PC-9 (cell line): Measurements from ENCODE around the gene ZCCHC4. TPM values are rescaled to one million over a fixed set of nuclear protein-coding genes. Genes with fewer than 3 reads are reported as not detected.
A peak's percentile ranks its signal among the peaks of the same experiment; 100 is the strongest.

Source experiments
- BruUV-seq: library from RNA; stranded (reverse); fragments of 400-500 nt; replicated peaks from 2 replicates; lab custom pipeline; 2021; lab: Mats Ljungman, UMichigan
- CTCF ChIA-PET: fragments of 300-600 bp; sonication (Branson Sonifier 250); formaldehyde crosslinking; loops from one replicate; lab custom pipeline; 2022; ENCODE audit warnings: antibody characterized with exemption; lab: Charles Lee
- POLR2A ChIA-PET: fragments of 300-600 bp; sonication (Branson Sonifier 250); formaldehyde crosslinking; loops from one replicate; lab custom pipeline; 2022; ENCODE audit warnings: antibody characterized with exemption; ENCODE audit not compliant: unreplicated experiment; lab: Charles Lee
- DNase-seq, 2 experiments: peaks; one replicate each; pipeline versions ENCODE4 v3.0.0 to v3.0.0-alpha.2; 2015 to 2022; ENCODE audit warnings: mixed read lengths in 1 of 2
- H2AFZ ChIP-seq: fragments of 200-600 bp; sonication (generic); 2 replicates; pipeline ENCODE4 v1.8.1; 2017; ENCODE audit warnings: antibody characterized with exemption
- H3F3A ChIP-seq: fragments of 200-600 bp; sonication (generic); 2 replicates; pipeline ENCODE4 v1.8.1; 2017; ENCODE audit warnings: antibody characterized with exemption, mild to moderate bottlenecking, low read depth; ENCODE audit not compliant: insufficient read depth
- H3K27ac ChIP-seq: fragments of 200-600 bp; sonication (generic); 2 replicates; pipeline ENCODE4 v1.6.1; 2016; ENCODE audit warnings: mixed run types
- H3K27me3 ChIP-seq: fragments of 200-600 bp; sonication (generic); 2 replicates; pipeline ENCODE4 v1.6.1; 2016; ENCODE audit warnings: low read depth, mixed run types; ENCODE audit not compliant: insufficient read depth
- H3K36me3 ChIP-seq: fragments of 200-600 bp; sonication (generic); 2 replicates; pipeline ENCODE4 v1.6.1; 2016; ENCODE audit warnings: low read depth, mixed run types
- H3K4me1 ChIP-seq: fragments of 200-600 bp; sonication (generic); replicated peaks from 2 replicates; pipeline ENCODE4 v1.6.1; 2016; ENCODE audit warnings: mixed run types; ENCODE audit not compliant: insufficient read depth
- H3K4me2 ChIP-seq: fragments of 200-600 bp; sonication (generic); 2 replicates; pipeline ENCODE4 v1.6.1; 2017; ENCODE audit warnings: mixed run types
- H3K4me3 ChIP-seq: fragments of 200-600 bp; sonication (generic); 2 replicates; pipeline ENCODE4 v1.6.1; 2016; ENCODE audit warnings: mixed run types
- H3K79me2 ChIP-seq: fragments of 200-600 bp; sonication (generic); 2 replicates; pipeline ENCODE4 v1.6.1; 2017; ENCODE audit warnings: low read depth, mixed run types
- H3K9me2 ChIP-seq: fragments of 200-600 bp; sonication (generic); 2 replicates; pipeline ENCODE4 v1.8.1; 2017; ENCODE audit warnings: mild to moderate bottlenecking; ENCODE audit not compliant: insufficient read depth
- H3K9me3 ChIP-seq: fragments of 200-600 bp; sonication (generic); 2 replicates; pipeline ENCODE4 v1.8.1; 2016; ENCODE audit warnings: low read depth; ENCODE audit not compliant: insufficient read depth
- H4K20me1 ChIP-seq: fragments of 200-600 bp; sonication (generic); 2 replicates; pipeline ENCODE4 v1.8.1; 2017; ENCODE audit not compliant: insufficient read depth
- CTCF ChIP-seq: fragments of 200-600 bp; sonication (generic); conservative IDR thresholded peaks from 2 replicates; pipeline ENCODE4 v1.6.1; 2017; ENCODE audit warnings: mixed run types, antibody characterized with exemption, mild to moderate bottlenecking, moderate library complexity
- EZH2 ChIP-seq: fragments of 200-600 bp; sonication (generic); IDR thresholded peaks from 2 replicates; pipeline ENCODE4 v1.8.0; 2017; ENCODE audit warnings: antibody characterized with exemption, low read depth
- intact Hi-C: fragments of 100-400 bp; cut with micrococcal nuclease; formaldehyde crosslinking; loops from one replicate; pipeline ENCODE4 v1.10.0; 2022; ENCODE audit not compliant: unreplicated experiment
- total RNA-seq: library from RNA; stranded (reverse); gene quantifications from 2 replicates; pipeline ENCODE4 v1.2.3, GENCODE V29; 2021

Gene ZCCHC4
- total RNA-seq, 1 experiment from 2014 or later: 11.7 TPM

GRCh38 chr4:25313201-25313895 lies 774 bp downstream of the ZCCHC4 start:
- intact Hi-C loops: loop anchor here (2.0 kb wide), 1 partner anchor 15 kb away; no protein-coding TSS in a partner anchor
- no peaks in the 10 kb centered on the region for H4K20me1 ChIP-seq
- TF ChIP-seq CTCF (no peak), EZH2 (no peak)
- H3K27me3 ChIP-seq: no peaks in the 10 kb centered on the region
- ChIA-PET POLR2A (interaction anchor here (0.6 kb wide), 1 partner anchor 518 kb away, joined by 20 read pairs; the partner anchor contains the start of gene SOD3), CTCF (interaction anchor here (0.6 to 1.3 kb wide), 3 partner anchors 14 to 1120 kb away, joined by 4 to 12 read pairs (median 11); partner anchors contain the start of gene PI4K2B)
- peaks cover 8% of the 10 kb centered on the region for H3F3A ChIP-seq
- peak overlapping the region; percentile 73 for H3K27ac ChIP-seq
- H3K4me1 ChIP-seq: peaks cover 17% of the 10 kb centered on the region
- DNase-seq: no peak
- H3K4me3 ChIP-seq: peak overlapping the region; percentile 93
- H3K79me2 ChIP-seq: peaks cover 14% of the 10 kb centered on the region
- H3K9me2 ChIP-seq: no peaks in the 10 kb centered on the region
- no TSS peak for BruUV-seq
- 0 out of 2 replicates have a peak, but pooled peaks cover 3% of the 10 kb centered on the region for H3K9me3 ChIP-seq
- H3K36me3 ChIP-seq: no peaks in the 10 kb centered on the region
- H2AFZ ChIP-seq: peak overlapping the region; percentile 86
- peak overlapping the region; percentile 87 for H3K4me2 ChIP-seq

- no peak for TF ChIP-seq CTCF
- no peak for TF ChIP-seq EZH2
- ChIA-PET CTCF (no interaction called here), POLR2A (interaction anchor here (0.5 kb wide), 1 partner anchor 28 kb away, joined by 3 read pairs; no protein-coding TSS in a partner anchor)
- Histone ChIP-seq H3K27ac (peak overlapping the region; percentile 89), H3K9me3 (no peaks in the 10 kb centered on the region), H4K20me1 (no peaks in the 10 kb centered on the region), H3K9me2 (no peaks in the 10 kb centered on the region), H3K27me3 (no peaks in the 10 kb centered on the region), H3K79me2 (no peaks in the 10 kb centered on the region), H3K4me2 (peak overlapping the region; percentile 53), H3K4me1 (peaks cover 29% of the 10 kb centered on the region), H3K4me3 (peak overlapping the region; percentile 12; the same call in 1 of the 2 replicates), H3F3A (peaks cover 14% of the 10 kb centered on the region), H3K36me3 (0 out of 2 replicates have a peak, but pooled peaks cover 4% of the 10 kb centered on the region), H2AFZ (no peak overlapping the region)
- no peak for DNase-seq
- no TSS peak for BruUV-seq
- intact Hi-C loops: no loop called here
These were observed 7.8 kb downstream of the ZCCHC4 start for GRCh38 chr4:25320336-25320735.

GRCh38 chr4:25320773-25321172 lies 8.2 kb downstream of the ZCCHC4 start:
- H3K9me3 ChIP-seq: no peaks in the 10 kb centered on the region
- TF ChIP-seq CTCF: no peak
- no peak for TF ChIP-seq EZH2
- H3K27me3 ChIP-seq: no peaks in the 10 kb centered on the region
- peaks cover 29% of the 10 kb centered on the region for H3K4me1 ChIP-seq
- H2AFZ ChIP-seq: peak overlapping the region; percentile 67; the same call in 1 of the 2 replicates
- no peaks in the 10 kb centered on the region for H3K79me2 ChIP-seq
- DNase-seq: peak in 1 of 2 experiments; percentile 85
- BruUV-seq: no TSS peak
- no peaks in the 10 kb centered on the region for H3K9me2 ChIP-seq
- H4K20me1 ChIP-seq: no peaks in the 10 kb centered on the region
- POLR2A ChIA-PET: interaction anchor here (0.5 to 0.6 kb wide), 2 partner anchors 28 to 83 kb away, joined by 3 read pairs; no protein-coding TSS in a partner anchor
- intact Hi-C loops: no loop called here
- CTCF ChIA-PET: interaction anchor here (0.7 kb wide), 1 partner anchor 9 kb away, joined by 3 read pairs; no protein-coding TSS in a partner anchor
- peak overlapping the region; percentile 53 for H3K4me2 ChIP-seq
- H3F3A ChIP-seq: peaks cover 14% of the 10 kb centered on the region
- H3K27ac ChIP-seq: peak overlapping the region; percentile 89
- peak overlapping the region; percentile 35; the same call in 1 of the 2 replicates for H3K4me3 ChIP-seq
- H3K36me3 ChIP-seq: 0 out of 2 replicates have a peak, but pooled peaks cover 4% of the 10 kb centered on the region
